DOHH2 (cell line): ENCODE data around the gene GRK1.

ENCODE experiments used
- H3F3A ChIP-seq: fragments of 200-600 bp; sonication (generic), shearing (Covaris generic); 2 replicates; pipeline ENCODE4 v1.6.0; 2016; ENCODE audit warnings: antibody characterized with exemption, mild to moderate bottlenecking; ENCODE audit not compliant: control insufficient read depth, insufficient read depth
- H3K27ac ChIP-seq: fragments of 200-600 bp; sonication (generic); 2 replicates; pipeline ENCODE4 v1.5.1; 2014; ENCODE audit warnings: low read depth, mild to moderate bottlenecking, low read length, moderate library complexity
- H3K27me3 ChIP-seq: fragments of 200-600 bp; sonication (generic); 2 replicates; pipeline ENCODE4 v1.6.1; 2014; ENCODE audit warnings: mild to moderate bottlenecking, low read length, mixed read lengths; ENCODE audit not compliant: control insufficient read depth
- H3K36me3 ChIP-seq: fragments of 200-600 bp; sonication (generic); 2 replicates; pipeline ENCODE4 v1.6.1; 2014; ENCODE audit warnings: mild to moderate bottlenecking, low read length, moderate library complexity, mixed read lengths; ENCODE audit not compliant: control insufficient read depth
- H3K4me1 ChIP-seq: fragments of 200-600 bp; sonication (generic); 2 replicates; pipeline ENCODE4 v1.6.1; 2014; ENCODE audit warnings: mild to moderate bottlenecking, low read length, mixed read lengths; ENCODE audit not compliant: control insufficient read depth
- H3K4me2 ChIP-seq: fragments of 200-600 bp; sonication (generic); 2 replicates; pipeline ENCODE4 v1.6.0; 2014; ENCODE audit warnings: mild to moderate bottlenecking, low read length, moderate library complexity
- H3K4me3 ChIP-seq: fragments of 200-600 bp; sonication (generic); 2 replicates; pipeline ENCODE4 v1.5.1; 2014; ENCODE audit warnings: mild to moderate bottlenecking, low read length, mixed read lengths
- H3K79me2 ChIP-seq: fragments of 200-600 bp; sonication (generic); 2 replicates; pipeline ENCODE4 v1.6.1; 2014; ENCODE audit warnings: mild to moderate bottlenecking, low read length, mixed read lengths; ENCODE audit not compliant: control insufficient read depth
- H3K9me2 ChIP-seq: fragments of 200-600 bp; sonication (generic); replicated peaks from 2 replicates; pipeline ENCODE4 v1.6.1; 2014; ENCODE audit warnings: mild to moderate bottlenecking, low read length, mixed read lengths; ENCODE audit not compliant: control insufficient read depth
- H3K9me3 ChIP-seq: fragments of 200-600 bp; sonication (generic); 2 replicates; pipeline ENCODE4 v1.6.1; 2014; ENCODE audit warnings: antibody characterized with exemption, low read length, mixed read lengths; ENCODE audit not compliant: control insufficient read depth, insufficient read depth
- H4K20me1 ChIP-seq: fragments of 200-600 bp; sonication (generic); 2 replicates; pipeline ENCODE4 v1.6.0; 2014; ENCODE audit warnings: low read depth, mild to moderate bottlenecking, antibody characterized with exemption, low read length, moderate library complexity; ENCODE audit not compliant: control insufficient read depth, insufficient read depth
- EZH2phosphoT487 ChIP-seq: fragments of 200-600 bp; sonication (generic); IDR thresholded peaks from 2 replicates; pipeline ENCODE4 v1.6.1; 2017; ENCODE audit warnings: borderline replicate concordance, mild to moderate bottlenecking, antibody characterized with exemption, low read length, moderate library complexity, mixed read lengths
- TF ChIP-seq, protein P1 (sequence below): fragments of 200-600 bp; sonication (generic); IDR thresholded peaks from one replicate; pipeline ENCODE4 v1.5.1; 2014; ENCODE audit warnings: antibody characterized with exemption, mild to moderate bottlenecking, low read depth, low read length; ENCODE audit not compliant: poor library complexity, severe bottlenecking

The GRK1 gene

GRCh38 chr13:113782472-113782871 is 115.5 kb downstream of the GRK1 start:
- TF ChIP-seq, protein P1, sequence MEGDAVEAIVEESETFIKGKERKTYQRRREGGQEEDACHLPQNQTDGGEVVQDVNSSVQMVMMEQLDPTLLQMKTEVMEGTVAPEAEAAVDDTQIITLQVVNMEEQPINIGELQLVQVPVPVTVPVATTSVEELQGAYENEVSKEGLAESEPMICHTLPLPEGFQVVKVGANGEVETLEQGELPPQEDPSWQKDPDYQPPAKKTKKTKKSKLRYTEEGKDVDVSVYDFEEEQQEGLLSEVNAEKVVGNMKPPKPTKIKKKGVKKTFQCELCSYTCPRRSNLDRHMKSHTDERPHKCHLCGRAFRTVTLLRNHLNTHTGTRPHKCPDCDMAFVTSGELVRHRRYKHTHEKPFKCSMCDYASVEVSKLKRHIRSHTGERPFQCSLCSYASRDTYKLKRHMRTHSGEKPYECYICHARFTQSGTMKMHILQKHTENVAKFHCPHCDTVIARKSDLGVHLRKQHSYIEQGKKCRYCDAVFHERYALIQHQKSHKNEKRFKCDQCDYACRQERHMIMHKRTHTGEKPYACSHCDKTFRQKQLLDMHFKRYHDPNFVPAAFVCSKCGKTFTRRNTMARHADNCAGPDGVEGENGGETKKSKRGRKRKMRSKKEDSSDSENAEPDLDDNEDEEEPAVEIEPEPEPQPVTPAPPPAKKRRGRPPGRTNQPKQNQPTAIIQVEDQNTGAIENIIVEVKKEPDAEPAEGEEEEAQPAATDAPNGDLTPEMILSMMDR: no peak
- TF ChIP-seq EZH2phosphoT487: no peak
- no peak overlapping the region for H3K27ac ChIP-seq
- no peak overlapping the region for H3K4me3 ChIP-seq
- H3K9me2 ChIP-seq: no peaks in the 10 kb centered on the region
- no peaks in the 10 kb centered on the region for H3K79me2 ChIP-seq
- no peaks in the 10 kb centered on the region for H3K9me3 ChIP-seq
- no peak overlapping the region for H3K4me2 ChIP-seq
- H4K20me1 ChIP-seq: no peaks in the 10 kb centered on the region
- H3K36me3 ChIP-seq: no peaks in the 10 kb centered on the region
- H3K4me1 ChIP-seq: no peaks in the 10 kb centered on the region
- no peaks in the 10 kb centered on the region for H3F3A ChIP-seq
- H3K27me3 ChIP-seq: peaks cover 6% of the 10 kb centered on the region; the same call in 1 of the 2 replicates

GRCh38 chr13:113783200-113783881 is 116.3 kb downstream of the GRK1 start:
- no peaks in the 10 kb centered on the region for H4K20me1 ChIP-seq
- no peaks in the 10 kb centered on the region for H3K79me2 ChIP-seq
- H3F3A ChIP-seq: no peaks in the 10 kb centered on the region
- no peak overlapping the region for H3K4me2 ChIP-seq
- H3K27ac ChIP-seq: no peak overlapping the region
- H3K27me3 ChIP-seq: peaks cover 6% of the 10 kb centered on the region; the same call in 1 of the 2 replicates
- TF ChIP-seq, protein P1: no peak
- no peak for TF ChIP-seq EZH2phosphoT487
- H3K4me1 ChIP-seq: no peaks in the 10 kb centered on the region
- no peaks in the 10 kb centered on the region for H3K9me2 ChIP-seq
- no peak overlapping the region for H3K4me3 ChIP-seq
- no peaks in the 10 kb centered on the region for H3K9me3 ChIP-seq
- H3K36me3 ChIP-seq: no peaks in the 10 kb centered on the region

DNA sequence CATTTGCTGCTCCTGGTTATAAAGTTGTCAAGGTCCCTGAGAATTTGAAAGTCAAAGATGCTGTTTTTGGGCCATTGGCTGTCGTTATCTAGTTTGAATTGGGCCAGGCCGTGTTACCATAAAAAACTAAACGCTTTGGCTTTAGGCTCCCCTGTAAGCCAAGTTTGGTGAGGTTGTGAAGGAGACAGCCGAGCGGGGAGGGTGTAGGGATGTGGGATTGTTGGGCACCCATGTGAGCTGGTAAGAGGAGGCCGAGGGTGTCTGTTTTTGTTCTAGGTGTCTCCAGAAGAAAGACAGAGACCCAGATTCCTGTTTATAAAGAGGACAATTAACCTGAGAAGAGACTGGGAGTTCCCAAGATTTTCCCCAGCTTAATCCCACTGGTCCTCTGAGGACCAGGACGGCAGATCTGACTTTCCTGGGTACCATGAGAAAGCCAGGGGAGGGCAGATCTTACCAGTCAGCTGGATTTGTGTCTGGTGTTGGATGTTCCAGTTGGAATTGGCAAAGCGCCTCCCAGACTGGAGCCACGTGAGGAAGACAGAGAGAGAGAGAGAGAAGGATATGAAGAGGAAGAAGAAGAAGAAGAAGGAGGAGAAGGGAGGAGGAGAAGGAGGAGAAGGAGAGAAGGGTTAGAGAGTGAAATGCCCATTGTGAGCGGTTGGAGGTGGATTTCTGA is 117.1 kb downstream of the GRK1 start:
- Histone ChIP-seq H3K9me2 (no peaks in the 10 kb centered on the region), H3K27me3 (peaks cover 4% of the 10 kb centered on the region; the same call in 1 of the 2 replicates), H3K79me2 (no peaks in the 10 kb centered on the region), H3K27ac (no peak overlapping the region), H3K4me3 (no peak overlapping the region), H3K4me2 (no peak overlapping the region), H3K4me1 (no peaks in the 10 kb centered on the region), H3F3A (no peaks in the 10 kb centered on the region), H3K36me3 (no peaks in the 10 kb centered on the region), H3K9me3 (no peaks in the 10 kb centered on the region), H4K20me1 (no peaks in the 10 kb centered on the region; the same call in 1 of the 2 replicates)
- TF ChIP-seq EZH2phosphoT487: no peak
- TF ChIP-seq, protein P1: no peak
